Mucosa of gallbladder (tissue), 1 donor: ENCODE results near the gene CAMK2G. TPM values are rescaled to one million over a fixed set of nuclear protein-coding genes. Genes with fewer than 3 reads are reported as not detected.
"Not testable (repeated sequence)": the region's sequence is repeated elsewhere in the genome, so short reads cannot be mapped to it uniquely, and the experiment has no call there.

Experiments used
- DNase-seq: peaks from one replicate; pipeline ENCODE4 v3.0.0-alpha.2; 2020; ENCODE audit warnings: low spot score
- total RNA-seq: library from RNA; stranded (reverse); gene quantifications from one replicate; pipeline ENCODE4 v1.2.1, GENCODE V29; 2021
- donor health status: DM: no; HTN: no; CAD: no.

CAMK2G gene
- total RNA-seq, 1 donor from 2014 or later, result 43.7 TPM

GRCh38 chr10:73793456-73793855, 80.9 kb downstream of the CAMK2G start:
- DNase-seq, result no peak

DNA sequence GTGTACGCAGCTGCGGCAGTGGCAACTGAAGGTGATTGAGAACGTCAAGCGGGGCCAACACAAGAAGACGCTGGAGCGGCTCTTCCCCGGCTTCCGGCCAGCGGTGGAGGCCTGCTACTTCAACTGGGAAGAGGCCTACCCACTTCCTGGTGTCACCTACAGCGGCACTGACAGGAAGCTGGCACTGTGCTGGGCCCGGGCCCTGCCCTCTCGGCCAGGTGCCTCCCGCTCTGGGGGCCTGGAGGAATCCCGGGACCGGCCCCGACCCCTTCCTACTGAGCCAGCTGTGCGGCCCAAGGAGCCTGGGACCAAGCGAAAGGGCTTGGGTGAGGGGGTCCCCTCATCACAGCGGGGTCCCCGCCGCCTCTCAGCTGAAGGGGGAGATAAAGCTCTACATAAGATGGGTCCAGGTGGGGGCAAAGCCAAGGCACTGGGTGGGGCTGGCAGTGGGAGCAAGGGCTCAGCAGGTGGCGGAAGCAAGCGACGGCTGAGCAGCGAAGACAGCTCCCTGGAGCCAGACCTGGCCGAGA, 82.4 kb downstream of the CAMK2G start:
- DNase-seq, result no peak

- DNase-seq, result no peak
Observed at GRCh38 chr10:73790886-73791625, 83.3 kb downstream of the CAMK2G start.

- no peak for DNase-seq
Observed at GRCh38 chr10:73789659-73790055, 84.7 kb downstream of the CAMK2G start.

GRCh38 chr10:73788864-73789658, 85.3 kb downstream of the CAMK2G start:
- DNase-seq, result no peak

- DNase-seq, result not testable (repeated sequence)
Observed at GRCh38 chr10:73787031-73787800, 87.1 kb downstream of the CAMK2G start.

- no peak for DNase-seq
Observed at GRCh38 chr10:73786512-73786885, 87.9 kb downstream of the CAMK2G start.

GRCh38 chr10:73785721-73786511, 88.4 kb downstream of the CAMK2G start:
- DNase-seq, result no peak

- DNase-seq, result peak; percentile 92
Observed at GRCh38 chr10:73785211-73785720, 89.1 kb downstream of the CAMK2G start, which contains the start of gene ZSWIM8. Gene ZSWIM8 (plus strand): TSS chr10:73785606. CDS start chr10:73785879, 273 bp downstream.

DNA sequence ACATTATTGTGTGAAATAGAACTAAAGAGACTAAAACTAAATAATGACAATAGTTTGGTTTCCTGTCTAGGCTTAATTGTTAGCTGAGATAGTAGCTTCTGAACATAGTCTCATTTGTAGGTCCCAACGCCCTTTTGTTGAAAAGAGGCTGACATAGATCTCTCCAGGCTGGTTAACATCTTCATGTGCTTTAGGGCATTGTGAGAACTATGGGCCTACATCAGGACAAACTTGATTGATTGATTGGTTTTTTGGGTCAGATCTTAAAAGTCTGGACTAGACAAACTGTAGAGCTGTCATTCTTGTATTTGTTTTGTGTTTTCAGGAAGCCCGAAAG, 91.6 kb downstream of the CAMK2G start:
- DNase-seq, result no peak

GRCh38 chr10:73781879-73782748, 92.2 kb downstream of the CAMK2G start, which contains the start of gene CHCHD1:
Gene CHCHD1 (plus strand): TSS chr10:73782048. CDS start chr10:73782076, 28 bp downstream.
- DNase-seq, result peak; percentile 92

- DNase-seq, result no peak
Observed at GRCh38 chr10:73781548-73781878, 92.8 kb downstream of the CAMK2G start.

- no peak for DNase-seq
Observed at GRCh38 chr10:73780966-73781365, 93.4 kb downstream of the CAMK2G start.

GRCh38 chr10:73780301-73780700, 94.1 kb downstream of the CAMK2G start:
- no peak for DNase-seq

DNA sequence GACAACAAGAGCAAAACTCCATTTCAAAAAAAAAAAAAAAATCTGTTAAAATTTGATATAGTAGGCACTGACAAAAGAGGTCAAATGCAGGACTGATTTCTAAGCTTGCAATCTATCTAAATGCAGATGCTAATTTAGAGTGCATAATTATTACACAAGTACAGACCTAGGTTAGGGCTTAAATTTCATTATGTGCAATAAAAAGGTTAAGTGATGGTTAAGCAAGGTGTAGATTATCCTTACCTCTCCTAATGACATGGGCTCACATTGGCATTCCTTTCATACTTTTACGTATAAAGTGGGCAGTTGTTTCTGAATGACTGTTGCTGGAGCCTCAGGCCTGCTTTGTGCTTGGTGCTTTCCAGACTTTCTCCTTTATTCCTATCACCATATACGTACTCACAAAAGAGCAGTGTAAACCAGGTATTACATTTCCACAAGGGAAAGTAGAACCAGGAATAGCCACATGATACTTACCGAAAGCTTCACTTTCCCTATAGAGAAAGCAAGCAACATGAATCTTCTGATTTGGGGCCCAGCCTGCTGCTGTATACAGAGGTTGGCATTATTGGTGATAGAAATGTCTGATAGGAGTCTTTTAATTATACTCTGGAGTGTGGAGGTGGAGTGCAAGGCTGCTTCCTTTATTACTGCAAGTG, 94.7 kb downstream of the CAMK2G start:
- DNase-seq, result no peak

- DNase-seq, result no peak
Observed at GRCh38 chr10:73779018-73779417, 95.3 kb downstream of the CAMK2G start.

DNA sequence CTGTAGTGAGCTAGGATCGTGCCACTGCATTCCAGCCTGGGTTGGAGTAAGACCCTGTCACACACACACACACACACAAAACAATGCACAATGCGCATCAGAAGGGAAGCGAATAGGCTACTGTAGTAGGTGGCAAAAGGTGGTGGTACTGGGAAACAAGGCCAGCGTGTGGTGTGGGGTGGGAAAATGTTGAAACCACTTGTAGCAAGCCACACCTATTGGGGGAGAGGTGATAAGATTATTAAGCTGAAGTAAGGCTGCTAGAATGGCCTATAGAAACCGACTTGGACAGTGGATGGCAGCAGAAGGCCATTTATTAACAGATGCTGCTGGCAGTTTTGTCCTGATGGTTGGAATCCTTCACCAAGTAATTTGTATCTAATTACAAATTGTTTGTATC, 99.7 kb downstream of the CAMK2G start:
- DNase-seq, result no peak

- no peak for DNase-seq
Observed at GRCh38 chr10:73773152-73773879, 101.0 kb downstream of the CAMK2G start.
